Measurements from ENCODE around the gene CPED1.
"Not testable (repeated sequence)": the region's sequence is repeated elsewhere in the genome, so short reads cannot be mapped to it uniquely, and the experiment has no call there.

The CPED1 gene

DNA sequence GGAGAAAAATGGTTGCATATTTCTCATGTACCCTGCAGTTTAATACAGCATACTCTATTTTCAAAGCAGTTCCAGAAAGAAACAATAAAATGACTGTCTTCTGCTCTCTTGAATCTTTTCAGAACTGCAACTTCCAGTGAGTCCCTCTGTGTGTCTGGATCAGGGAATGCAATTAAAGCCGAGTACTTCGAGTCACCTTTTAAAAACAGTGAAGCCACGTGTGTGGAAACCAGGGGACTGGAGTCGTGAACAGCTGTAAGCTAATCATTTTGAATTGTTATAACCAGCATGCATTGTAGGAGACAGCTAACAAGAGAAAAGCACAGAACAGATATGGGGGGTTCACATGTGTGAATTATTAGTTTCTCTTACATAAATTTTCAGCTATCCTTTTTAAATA is 109.1 kb downstream of the CPED1 start:
- DNase-seq (ENCODE audit: low spot score) = no peak

DNA sequence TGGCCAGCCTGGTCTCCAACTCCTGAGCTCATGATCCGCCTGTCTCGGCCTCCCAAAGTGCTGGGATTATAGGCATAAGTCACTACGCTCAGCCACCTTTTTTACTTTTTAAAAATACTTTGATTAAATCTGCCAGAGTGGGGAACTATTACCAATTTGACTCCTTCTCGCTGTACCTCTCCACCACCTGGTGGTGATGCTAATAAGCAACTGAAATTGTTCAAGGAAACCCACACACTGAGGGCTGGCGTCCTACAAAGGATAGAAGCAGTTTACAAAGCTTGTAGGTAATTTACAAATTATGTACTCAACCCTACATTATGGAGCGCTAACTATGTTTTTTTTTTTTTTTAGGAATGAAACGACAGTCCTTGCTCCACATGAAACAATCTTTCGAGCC is 111.1 kb downstream of the CPED1 start:
- no peak for DNase-seq (ENCODE audit: low spot score)

DNA sequence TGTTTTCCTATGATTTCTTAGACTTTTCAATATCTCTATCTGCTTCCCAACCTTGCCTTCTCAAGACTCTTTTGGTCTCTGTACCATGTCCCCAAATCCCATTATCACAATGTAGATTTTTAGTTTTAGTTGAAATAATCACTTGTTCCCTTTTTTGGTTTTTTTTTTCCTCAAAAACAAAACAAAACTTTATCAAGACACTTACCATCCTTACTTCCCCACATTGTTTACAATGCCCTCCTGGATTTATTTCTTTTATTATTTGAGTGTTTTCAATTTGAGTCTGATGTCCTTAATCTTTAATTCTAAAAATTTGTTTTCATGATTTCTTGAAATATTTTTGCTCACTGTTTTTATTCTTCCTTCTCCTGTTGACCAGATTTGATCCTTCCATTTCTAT is 112.6 kb downstream of the CPED1 start:
- no peak for DNase-seq (ENCODE audit: low spot score)

DNA sequence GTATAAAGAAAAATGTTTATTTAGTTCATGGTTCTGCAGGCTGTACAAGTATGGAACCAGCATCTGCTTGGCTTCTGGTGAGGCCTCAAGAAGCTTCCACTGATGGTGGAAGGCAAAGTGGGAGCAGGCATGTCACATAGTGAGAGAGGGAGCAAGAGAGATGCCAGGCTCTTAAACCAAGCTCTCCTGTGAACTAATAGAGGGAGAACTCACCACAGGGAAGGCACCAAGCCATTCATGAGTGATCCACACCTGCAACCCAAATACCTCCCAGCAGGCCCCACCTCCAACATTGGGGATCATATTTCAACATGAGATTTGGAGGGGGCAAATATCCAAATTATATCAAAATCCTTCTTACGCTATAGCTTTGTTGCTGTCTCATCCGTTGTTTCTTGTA is 113.1 kb downstream of the CPED1 start:
- no peak for DNase-seq (ENCODE audit: low spot score)

DNA sequence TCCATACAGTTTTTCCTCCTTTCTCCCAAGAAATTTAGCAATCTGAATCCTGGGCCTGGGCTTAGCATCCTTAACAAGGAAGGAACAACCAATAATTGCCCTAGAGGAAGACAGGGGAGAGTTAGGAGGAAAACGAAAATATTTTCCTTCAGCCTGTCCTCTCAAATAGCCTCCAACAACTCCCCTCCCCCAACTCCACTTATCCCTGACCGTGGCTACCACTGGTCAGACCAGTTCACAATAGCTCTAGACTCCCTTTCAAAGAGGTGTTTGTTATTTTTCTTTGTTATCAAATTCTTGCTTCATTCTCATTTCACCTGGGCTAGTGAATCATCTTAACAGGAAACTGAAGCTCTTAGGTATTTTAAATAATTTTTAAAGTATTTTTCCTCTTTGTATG is 114.1 kb downstream of the CPED1 start:
- no peak for DNase-seq (ENCODE audit: low spot score)

DNA sequence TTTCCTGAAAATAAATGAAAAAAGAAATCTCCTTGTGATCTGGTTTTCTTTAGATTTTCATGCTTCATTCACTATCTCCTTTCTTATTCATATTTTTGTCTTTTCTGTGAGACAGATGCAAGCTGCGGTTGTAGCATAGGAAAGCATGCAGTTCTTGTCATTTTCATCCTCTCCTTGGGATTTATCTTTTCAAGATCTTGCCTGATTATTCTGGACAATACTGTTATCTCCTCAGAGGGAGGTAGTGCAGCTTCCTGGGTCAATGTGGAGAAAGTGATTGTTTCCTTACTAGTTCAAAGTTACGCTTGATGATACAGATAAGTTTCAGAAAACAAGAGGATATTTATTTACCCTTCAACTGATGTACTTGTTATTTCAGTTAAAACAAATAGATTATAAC is 114.6 kb downstream of the CPED1 start:
- DNase-seq (ENCODE audit: low spot score) = no peak

DNA sequence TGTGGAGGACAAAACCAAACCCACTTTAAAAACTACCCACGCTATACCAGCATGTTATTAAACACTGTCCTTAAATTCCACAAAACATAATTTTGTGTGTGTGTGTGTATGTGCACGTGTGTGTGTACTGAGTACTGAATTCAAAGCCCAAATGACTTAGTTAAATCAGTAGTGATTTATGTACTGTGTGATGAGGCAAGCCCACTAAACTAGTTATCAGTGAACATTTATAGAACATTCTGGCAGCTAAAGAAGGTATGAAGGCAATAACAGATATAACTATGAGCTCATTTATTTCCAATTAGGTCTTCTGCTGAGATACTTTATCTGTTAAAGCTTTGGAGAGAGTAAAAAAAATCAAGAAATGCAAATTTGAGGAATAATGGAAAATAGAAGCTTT is 115.1 kb downstream of the CPED1 start:
- no peak for DNase-seq (ENCODE audit: low spot score)

DNA sequence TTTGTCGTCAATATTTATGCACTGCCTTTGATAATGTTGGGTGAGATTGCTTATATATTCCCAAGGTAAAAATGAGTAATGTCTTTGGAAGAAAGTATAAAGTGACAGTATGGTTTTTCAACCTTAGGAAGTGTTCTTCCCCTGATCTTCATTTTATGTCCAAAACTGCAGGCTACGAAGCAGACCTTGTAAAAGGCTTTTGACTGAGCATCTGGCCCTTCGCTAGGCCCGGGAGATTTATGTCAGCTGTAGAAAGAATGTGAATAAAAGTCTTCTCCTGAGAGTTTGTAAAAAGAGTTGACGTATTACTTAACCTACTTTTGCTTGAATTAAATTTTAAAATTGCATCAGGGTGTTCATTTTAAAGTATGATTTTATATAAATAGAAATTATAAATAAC is 116.8 kb downstream of the CPED1 start:
- no peak for DNase-seq (ENCODE audit: low spot score)

DNA sequence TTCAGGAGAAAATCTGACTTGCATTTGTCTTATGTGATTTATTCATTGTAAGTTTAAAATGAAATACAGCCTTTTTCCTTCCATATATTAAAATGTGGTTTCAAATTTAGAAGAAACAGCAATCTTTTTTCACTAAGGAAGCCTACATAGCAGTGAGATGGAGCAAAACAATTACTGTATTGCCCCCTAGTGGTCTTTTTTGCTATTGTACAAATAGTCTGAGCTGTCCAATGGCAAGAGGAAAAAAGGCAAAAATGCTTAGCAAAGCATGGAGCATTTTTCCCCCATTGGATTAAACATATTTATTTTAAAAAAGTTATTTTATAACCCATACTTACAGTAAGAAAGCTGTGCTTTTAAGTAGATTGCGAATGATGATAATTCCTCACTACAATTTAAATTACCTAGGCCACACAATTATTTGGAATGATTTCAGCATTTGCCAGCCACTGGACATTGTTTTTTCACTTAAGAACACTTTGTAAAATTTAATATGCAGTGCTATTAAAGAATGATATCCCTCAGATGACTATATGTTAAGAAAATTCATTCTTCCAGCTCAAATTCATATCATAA is 119.5 kb downstream of the CPED1 start:
- no peak for DNase-seq (ENCODE audit: low spot score)

DNA sequence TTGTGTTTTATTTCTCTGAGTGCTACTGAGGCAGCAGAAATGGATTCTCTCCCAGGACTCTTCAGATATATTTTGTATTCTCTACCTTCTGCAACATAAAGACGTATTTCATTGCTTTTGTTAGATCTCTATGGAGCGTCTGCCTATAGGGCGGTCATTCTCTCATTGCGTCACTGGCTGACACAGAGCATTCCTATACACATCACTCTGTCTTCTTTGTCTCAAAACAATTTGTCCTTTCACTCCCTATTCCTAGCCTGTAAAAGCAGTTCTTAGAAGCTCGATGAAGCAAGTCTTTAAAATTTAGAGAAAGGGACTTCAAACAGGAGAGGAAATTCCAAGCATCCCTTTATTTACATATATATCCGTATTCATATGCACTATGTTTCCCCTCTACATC is 120.6 kb downstream of the CPED1 start:
- no peak for DNase-seq (ENCODE audit: low spot score)

DNA sequence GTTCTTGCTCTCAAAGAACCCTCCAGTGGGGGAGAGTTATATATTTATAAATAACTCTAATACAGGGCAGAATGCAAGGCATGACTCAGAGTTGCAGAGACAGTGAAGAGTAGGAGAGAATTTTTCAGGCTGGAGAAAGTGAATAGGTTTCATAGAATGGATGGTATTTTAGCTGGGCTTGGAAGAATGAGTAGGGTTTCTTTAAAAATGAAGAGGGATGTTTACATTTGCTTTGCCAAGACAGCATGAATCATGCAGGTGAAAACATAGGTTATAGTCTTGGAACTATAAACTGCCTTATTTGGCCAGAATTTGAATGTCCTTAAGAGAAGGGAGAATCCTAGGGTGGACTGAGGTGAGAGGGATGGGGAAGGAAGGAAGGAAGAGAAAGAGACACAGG is 124.8 kb downstream of the CPED1 start:
- DNase-seq (ENCODE audit: low spot score) = no peak

DNA sequence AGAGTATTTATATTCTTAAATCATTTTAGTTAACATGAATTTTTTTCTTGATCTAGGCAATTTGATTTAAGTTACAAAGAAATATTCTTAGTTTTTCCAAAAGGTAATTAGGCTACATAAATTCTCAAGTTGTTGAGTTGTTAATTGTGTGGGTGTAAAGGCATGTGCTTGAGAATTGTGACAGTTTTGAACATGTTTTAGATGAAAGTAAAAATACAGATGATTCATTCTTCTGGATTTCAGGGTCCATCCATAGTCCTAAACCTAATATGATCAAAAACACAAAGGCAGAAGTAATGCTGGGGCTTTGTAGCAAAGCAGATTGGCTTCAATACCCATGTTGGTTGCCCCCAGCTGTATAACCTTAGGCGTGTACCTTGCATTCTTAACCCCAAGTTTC is 127.9 kb downstream of the CPED1 start:
- DNase-seq (ENCODE audit: low spot score) = no peak

DNA sequence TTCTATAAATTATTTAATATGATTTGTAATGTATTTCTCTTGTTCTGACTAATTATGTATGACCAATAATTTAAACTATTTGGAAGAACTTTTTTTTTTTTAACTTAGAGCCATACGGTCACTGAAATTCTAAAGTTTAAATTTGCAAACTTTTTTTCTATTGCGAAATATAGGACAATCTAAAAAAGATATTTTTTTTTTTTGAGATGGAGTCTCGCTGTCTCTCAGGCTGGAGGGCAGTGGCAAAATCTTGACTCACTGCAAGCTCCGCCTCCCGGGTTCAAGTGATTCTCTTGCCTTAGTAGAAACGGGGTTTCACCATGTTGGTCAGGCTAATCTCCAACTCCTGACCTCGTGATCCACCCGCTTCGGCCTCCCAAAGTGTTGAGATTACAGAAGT is 130.5 kb downstream of the CPED1 start:
- DNase-seq (ENCODE audit: low spot score) = no peak

DNA sequence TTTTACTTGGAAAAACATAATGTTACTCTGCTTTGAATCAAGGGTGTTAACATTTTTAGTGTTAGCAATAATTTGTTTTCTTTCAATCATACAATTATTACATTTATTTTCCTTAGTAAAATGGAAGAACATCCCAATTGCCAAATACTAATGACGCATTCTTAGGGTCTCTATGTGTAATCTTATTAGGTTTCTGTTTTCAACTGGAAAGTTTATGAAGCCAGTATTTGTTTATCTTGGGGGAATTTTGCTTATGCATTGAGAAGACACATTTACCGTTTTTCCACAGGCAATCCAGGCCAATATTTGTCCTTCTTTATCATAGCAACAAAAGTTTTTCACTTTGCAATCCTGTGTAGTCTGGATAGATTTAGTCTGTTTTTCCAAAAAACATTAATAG is 134.5 kb downstream of the CPED1 start:
- DNase-seq (ENCODE audit: low spot score) = no peak

DNA sequence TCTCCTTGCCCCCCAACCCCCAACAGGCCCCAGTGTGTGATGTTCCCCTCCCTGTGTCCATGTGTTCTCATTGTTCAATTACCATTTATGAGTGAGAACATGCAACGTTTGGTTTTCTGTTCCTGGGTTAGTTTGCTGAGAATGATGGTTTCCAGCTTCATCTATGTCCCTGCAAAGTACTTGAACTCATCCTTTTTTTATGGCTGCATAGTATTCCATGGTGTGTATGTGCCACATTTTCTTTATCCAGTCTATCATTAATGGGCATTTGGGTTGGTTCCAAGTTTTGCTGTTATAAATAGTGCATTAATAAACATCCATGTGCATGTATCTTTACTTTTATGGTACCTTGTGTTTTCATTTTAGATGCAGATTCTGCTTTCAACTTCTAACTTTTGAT is 136.9 kb downstream of the CPED1 start:
- not testable (repeated sequence) for DNase-seq (ENCODE audit: low spot score)

DNA sequence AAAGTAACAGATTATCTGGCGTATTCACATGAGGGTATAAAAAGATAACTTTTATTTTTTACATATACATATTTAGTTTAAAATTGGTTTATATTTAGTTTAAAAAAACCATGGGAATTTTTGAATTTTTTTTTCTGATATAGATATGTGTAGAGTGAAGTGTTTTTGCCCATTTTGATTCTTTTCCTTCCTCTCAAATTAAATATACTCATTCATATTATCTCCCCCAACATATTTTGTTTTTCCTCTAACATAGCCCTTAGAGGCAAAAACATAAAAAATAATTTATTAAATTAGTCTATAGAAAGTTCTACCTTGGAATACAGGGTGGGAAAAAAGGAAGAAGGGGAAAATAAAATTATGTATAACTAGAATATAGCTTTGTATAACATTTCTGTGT is 137.7 kb downstream of the CPED1 start:
- no peak for DNase-seq (ENCODE audit: low spot score)

DNA sequence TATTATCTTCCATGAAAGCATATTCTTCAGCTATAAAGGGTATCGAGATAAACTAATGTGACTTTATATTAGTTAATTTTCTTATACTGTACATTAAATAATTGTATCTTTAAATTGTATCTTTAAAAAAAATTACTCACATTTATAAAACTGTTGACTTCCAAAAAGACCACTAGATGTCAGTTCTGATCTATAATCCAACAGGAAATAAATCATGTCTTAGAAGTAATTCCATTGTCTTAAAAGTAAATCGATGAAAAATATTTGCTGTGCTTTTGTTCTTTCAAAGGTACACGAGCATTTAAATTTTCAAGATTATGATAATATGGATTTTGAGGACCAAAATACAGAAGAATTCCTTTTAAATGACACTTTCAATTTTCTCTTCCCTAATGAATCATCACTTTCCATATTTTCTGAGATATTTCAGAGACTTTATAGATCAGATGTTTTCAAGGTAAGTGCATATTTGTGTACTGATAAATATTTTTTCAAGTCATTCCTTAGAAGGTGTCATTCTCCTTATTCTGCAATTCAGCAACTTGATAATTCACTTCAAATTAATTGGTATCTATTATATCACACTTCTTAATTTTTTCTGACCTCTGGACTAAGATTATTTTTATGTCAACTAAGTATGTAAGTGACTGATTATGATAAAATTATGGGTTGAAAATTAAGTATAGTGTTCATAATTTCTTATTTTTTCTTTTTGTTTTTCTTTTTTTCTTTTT is 138.5 kb downstream of the CPED1 start:
- no peak for DNase-seq (ENCODE audit: low spot score)

DNA sequence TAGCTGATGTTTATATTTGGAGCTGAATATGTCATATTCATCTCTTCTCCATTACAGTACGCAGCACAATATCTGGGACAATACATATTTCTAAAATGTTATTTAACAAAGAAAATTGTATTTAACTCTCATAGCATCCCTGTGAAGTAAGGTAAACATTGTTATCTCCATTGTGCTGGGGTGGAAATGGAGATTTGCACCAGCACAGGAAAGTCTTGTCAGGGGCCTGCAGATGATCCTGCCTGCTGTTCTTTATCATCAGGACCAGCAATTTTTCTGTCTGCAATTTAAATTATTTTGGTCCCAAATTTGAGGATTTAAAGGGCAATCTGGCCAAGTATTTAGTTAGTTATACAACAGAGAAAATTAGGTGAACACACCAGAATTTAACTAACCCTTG is 144.4 kb downstream of the CPED1 start:
- no peak for DNase-seq (ENCODE audit: low spot score)

DNA sequence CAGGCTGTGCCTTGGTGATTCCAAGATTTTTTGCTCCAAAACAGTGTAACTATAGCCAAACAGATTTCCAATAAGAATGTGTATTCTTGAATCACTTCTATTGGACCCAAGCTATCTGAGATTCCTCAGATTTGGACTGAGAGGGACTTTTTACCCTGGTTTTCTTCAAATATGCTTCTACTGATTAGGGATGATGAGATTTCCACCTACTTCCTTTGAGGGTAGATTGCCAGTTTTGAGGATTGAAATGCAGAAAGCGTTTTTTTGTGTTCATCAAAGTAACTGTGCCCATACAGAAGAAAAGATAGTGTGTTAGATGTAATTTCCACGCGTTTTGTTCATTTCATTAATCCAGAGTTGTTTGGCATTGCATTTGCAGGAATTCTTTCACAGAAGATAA is 144.9 kb downstream of the CPED1 start:
- no peak for DNase-seq (ENCODE audit: low spot score)

DNA sequence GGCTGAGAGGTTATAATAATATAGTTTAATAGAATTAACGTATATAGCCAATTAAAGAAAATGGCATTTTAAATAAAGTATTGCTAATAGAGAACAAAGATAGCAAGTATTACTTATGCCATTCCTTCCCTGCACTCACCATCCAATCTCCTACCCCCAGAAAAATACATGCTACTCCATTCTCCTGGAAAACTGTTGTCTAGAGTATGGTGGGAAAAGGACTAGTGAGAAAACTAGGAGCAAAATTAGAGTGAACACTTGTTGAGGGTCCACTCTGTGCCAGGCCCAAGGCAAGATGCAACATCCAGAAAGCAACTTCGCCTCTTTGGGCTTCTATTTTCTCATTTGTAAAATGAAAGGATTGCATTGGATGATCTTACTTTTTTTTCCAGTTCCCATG is 149.1 kb downstream of the CPED1 start:
- DNase-seq (ENCODE audit: low spot score) = no peak

DNA sequence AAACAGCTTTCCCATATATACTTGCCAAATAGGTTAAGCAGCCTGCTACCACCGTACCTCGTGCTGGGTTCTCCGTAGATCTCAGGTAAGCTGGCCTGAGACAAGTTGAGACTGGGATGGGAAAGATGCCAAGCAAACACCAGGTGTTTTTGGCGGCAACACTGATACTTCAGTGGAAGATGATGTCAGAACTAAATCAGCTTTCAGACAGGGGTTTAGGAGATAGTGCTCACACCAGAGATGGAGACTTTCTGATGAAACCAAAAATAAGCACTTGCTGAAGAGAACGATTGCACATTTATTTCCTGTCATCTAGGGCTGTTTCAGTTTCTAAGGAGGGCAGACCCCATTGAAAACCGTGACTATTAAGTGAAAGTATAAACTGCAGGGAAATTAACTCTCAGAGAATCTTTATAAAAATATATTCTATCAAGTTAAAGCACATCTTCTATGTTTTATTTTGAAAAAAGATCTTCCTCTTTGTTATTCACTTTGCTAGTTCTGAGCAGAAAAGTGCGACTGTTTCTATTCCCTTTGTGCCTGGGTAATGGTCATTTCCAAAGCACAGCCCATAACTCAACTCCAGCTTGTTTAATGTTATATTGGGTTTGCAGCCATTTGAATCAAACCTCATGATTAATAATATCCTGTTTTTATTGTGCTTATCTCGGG is 149.9 kb downstream of the CPED1 start:
- no peak for DNase-seq (ENCODE audit: low spot score)

DNA sequence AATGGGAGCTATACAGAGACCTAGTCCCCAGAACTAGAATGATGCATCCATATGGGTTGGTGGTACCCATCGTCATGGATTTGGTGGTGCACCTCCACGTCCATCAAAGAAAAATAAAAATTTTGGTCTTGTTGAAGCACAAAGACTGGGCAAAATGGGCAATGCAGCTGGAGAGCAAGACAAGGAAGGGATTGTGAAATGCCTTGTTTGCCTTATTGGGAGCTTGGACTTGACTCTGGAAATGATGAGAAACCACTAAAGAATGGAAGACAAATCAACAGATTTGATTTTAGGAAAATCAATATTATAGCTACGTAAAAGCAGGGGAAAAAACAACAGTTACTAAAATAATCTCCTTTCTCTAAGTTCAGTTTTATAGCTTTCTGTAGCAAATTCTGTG is 150.9 kb downstream of the CPED1 start:
- no peak for DNase-seq (ENCODE audit: low spot score)

DNA sequence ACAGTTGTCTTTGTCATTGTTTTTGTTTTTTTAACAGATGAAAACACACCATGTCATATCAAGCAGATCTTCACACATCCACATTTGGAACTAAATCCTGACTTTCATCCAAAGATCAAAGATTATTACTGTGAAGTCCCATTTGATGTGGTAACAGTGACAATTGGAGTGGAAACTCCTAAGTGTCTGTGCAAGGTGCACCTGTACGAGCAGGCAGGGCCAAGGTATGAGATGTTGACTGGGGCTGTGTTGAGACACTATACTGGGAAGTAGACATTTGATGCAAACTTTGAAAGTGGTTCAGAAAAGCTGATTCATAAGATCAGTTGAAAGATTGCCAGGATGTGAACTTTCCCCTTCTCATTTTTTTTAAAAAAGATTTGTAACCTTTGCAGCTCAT is 152.3 kb downstream of the CPED1 start:
- DNase-seq (ENCODE audit: low spot score) = no peak

DNA sequence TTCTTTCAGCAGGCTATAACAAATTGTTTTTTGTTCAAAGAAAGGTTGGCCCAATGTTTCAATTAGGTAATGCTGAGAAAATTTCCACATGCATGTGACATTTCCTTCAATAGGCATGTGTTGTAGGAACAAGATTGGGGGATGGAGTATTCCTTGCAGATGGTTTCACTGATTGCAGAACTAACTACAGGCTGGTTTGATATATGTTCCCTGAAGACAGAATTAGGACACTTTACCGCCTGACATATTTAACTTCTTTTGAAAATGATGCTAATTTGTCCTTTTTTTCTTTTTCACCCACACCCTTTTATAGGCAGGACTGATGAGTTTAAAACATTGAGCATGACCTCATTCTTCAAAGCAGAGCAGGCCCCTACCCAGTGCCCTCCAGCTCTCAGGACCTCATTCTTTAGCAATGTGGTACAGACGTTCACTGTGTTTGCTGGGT is 163.3 kb downstream of the CPED1 start:
- DNase-seq (ENCODE audit: low spot score) = no peak

All from ecto neural progenitor cell (in vitro differentiated cells).